ENCODE results near the gene HSPA4. TPM values are rescaled to one million over a fixed set of nuclear protein-coding genes. Genes with fewer than 3 reads are reported as not detected.
"Not testable (repeated sequence)": the region's sequence is repeated elsewhere in the genome, so short reads cannot be mapped to it uniquely, and the experiment has no call there.

Gene HSPA4
- total and polyA plus RNA-seq, 2 donors (not counting 3 experiments of a cell fraction or from before 2014, with no cell fraction given): 11.2 to 161 TPM

- Histone ChIP-seq H3K4me2 (ENCODE audit: insufficient read depth, low read length) (no peak overlapping the region), H3K27ac (ENCODE audit: insufficient read depth, low read depth, low read length) (no peak overlapping the region), H3K4me1 (ENCODE audit: control insufficient read depth, extremely low read depth, insufficient read depth, low read length) (no peaks in the 10 kb centered on the region), H2AFZ (ENCODE audit: low read depth, low read length) (no peak overlapping the region), H3K36me3 (ENCODE audit: control insufficient read depth in 2 of 2, extremely low read depth in 1 of 2, insufficient read depth in 2 of 2, low read length in 2 of 2) (peaks cover 4 to 5% of the 10 kb centered on the region in 2 experiments), H4K20me1 (replicated peaks; ENCODE audit: control insufficient read depth, extremely low read depth, insufficient read depth, low read length) (no peaks in the 10 kb centered on the region), H3K9me1 (replicated peaks; ENCODE audit: control insufficient read depth, extremely low read depth, insufficient read depth, low read length) (no peaks in the 10 kb centered on the region), H3K9ac (replicated peaks; ENCODE audit: extremely low read depth, insufficient read depth, low read length) (no peak overlapping the region), H3K79me2 (ENCODE audit: control insufficient read depth, insufficient read depth, low read length) (no peaks in the 10 kb centered on the region), H3K9me3 (replicated peaks; ENCODE audit: control insufficient read depth, insufficient read depth, low read length) (no peaks in the 10 kb centered on the region), H3K4me3 (replicated peaks in 1 of 3; ENCODE audit: insufficient read depth in 1 of 3, low read depth in 1 of 3, low read length in 3 of 3) (no peak overlapping the region), H3K27me3 (ENCODE audit: control insufficient read depth in 2 of 2, insufficient read depth in 2 of 2, low read length in 2 of 2) (no peaks in the 10 kb centered on the region)
- dilution Hi-C loops (cut with MboI; ENCODE audit: extremely low pct_ligation_motif_present, low sequenced_read_pairs) (no loop called here), intact Hi-C loops (cut with micrococcal nuclease) (no loop called here)
- POLR2A ChIA-PET: interaction anchor here (0.6 kb wide), 1 partner anchor 21 kb away, joined by 3 read pairs; no protein-coding TSS in a partner anchor
- BruUV-seq (replicated peaks): no TSS peak
- DNase-seq (ENCODE audit: low read depth, low spot score) (no peak), FAIRE-seq (no peak)
- CTCF ChIA-PET: no interaction called here
- no peak for TF ChIP-seq POLR2AphosphoS5 (IDR thresholded peaks at IDR 0.05; ENCODE audit: insufficient read depth, low read depth, low read length)
- TF ChIP-seq MYC (IDR thresholded peaks at IDR 0.05; ENCODE audit: low read depth, low read length): no peak
- TF ChIP-seq FOS (IDR thresholded peaks at IDR 0.05; ENCODE audit: borderline replicate concordance, insufficient read depth, low read length): no peak
- no peak for TF ChIP-seq JUN (IDR thresholded peaks at IDR 0.05; ENCODE audit: borderline replicate concordance, insufficient read depth, insufficient read length, low read depth)
- TF ChIP-seq GATA2 (IDR thresholded peaks at IDR 0.05; ENCODE audit: insufficient read depth, insufficient read length, low read depth, low read length): no peak
- TF ChIP-seq MAX (IDR thresholded peaks at IDR 0.05; ENCODE audit: insufficient read depth, insufficient read length): no peak
- TF ChIP-seq POLR2A (IDR thresholded peaks at IDR 0.05; ENCODE audit: low read depth, low read length): no peak
Observed at GRCh38 chr5:133006653-133007052, 45.2 kb upstream of the HSPA4 start.

- H4K20me1 ChIP-seq (replicated peaks; ENCODE audit: control insufficient read depth, extremely low read depth, insufficient read depth, low read length); H3K4me2 ChIP-seq (ENCODE audit: insufficient read depth, low read length); H3K27ac ChIP-seq (ENCODE audit: insufficient read depth, low read depth, low read length); H3K36me3 ChIP-seq (ENCODE audit: control insufficient read depth in 2 of 2, extremely low read depth in 1 of 2, insufficient read depth in 2 of 2, low read length in 2 of 2); dilution Hi-C loops (cut with MboI; ENCODE audit: extremely low pct_ligation_motif_present, low sequenced_read_pairs); POLR2A ChIA-PET; BruUV-seq (replicated peaks); DNase-seq (ENCODE audit: low read depth, low spot score); H3K79me2 ChIP-seq (ENCODE audit: control insufficient read depth, insufficient read depth, low read length); H3K4me3 ChIP-seq (replicated peaks in 1 of 3; ENCODE audit: insufficient read depth in 1 of 3, low read depth in 1 of 3, low read length in 3 of 3); H3K27me3 ChIP-seq (ENCODE audit: control insufficient read depth in 2 of 2, insufficient read depth in 2 of 2, low read length in 2 of 2); H2AFZ ChIP-seq (ENCODE audit: low read depth, low read length); H3K9me1 ChIP-seq (replicated peaks; ENCODE audit: control insufficient read depth, extremely low read depth, insufficient read depth, low read length); FAIRE-seq; CTCF ChIA-PET; H3K9ac ChIP-seq (replicated peaks; ENCODE audit: extremely low read depth, insufficient read depth, low read length); H3K4me1 ChIP-seq (ENCODE audit: control insufficient read depth, extremely low read depth, insufficient read depth, low read length); H3K9me3 ChIP-seq (replicated peaks; ENCODE audit: control insufficient read depth, insufficient read depth, low read length); intact Hi-C loops (cut with micrococcal nuclease): not testable (repeated sequence)
Observed at GRCh38 chr5:133008455-133008854, 43.4 kb upstream of the HSPA4 start.
